Epithelial cell of proximal tubule (primary cell): Measurements from ENCODE around the gene SOAT2. TPM values are rescaled to one million over a fixed set of nuclear protein-coding genes. Genes with fewer than 3 reads are reported as not detected.

Source experiments
- DNase-seq: peaks from one replicate; pipeline ENCODE4 v3.0.0-alpha.2; 2011; ENCODE audit warnings: low read depth
- H3K4me3 ChIP-seq: 2 replicates; pipeline ENCODE4 v1.5.1; 2011; ENCODE audit warnings: low read depth, mild to moderate bottlenecking, low read length
- total RNA-seq: library from RNA; depleted of rRNA; stranded (reverse); fragments of >200 nt; gene quantifications from 2 replicates; pipeline ENCODE4 v1.2.3, GENCODE V29; 2015
- TF ChIP-seq, protein P1 (sequence below): conservative IDR thresholded peaks from 2 replicates; pipeline ENCODE4 v1.5.1; 2012; ENCODE audit warnings: low read depth, mild to moderate bottlenecking, low read length

SOAT2 gene
- total RNA-seq, 1 donor from 2014 or later, result not detected

DNA sequence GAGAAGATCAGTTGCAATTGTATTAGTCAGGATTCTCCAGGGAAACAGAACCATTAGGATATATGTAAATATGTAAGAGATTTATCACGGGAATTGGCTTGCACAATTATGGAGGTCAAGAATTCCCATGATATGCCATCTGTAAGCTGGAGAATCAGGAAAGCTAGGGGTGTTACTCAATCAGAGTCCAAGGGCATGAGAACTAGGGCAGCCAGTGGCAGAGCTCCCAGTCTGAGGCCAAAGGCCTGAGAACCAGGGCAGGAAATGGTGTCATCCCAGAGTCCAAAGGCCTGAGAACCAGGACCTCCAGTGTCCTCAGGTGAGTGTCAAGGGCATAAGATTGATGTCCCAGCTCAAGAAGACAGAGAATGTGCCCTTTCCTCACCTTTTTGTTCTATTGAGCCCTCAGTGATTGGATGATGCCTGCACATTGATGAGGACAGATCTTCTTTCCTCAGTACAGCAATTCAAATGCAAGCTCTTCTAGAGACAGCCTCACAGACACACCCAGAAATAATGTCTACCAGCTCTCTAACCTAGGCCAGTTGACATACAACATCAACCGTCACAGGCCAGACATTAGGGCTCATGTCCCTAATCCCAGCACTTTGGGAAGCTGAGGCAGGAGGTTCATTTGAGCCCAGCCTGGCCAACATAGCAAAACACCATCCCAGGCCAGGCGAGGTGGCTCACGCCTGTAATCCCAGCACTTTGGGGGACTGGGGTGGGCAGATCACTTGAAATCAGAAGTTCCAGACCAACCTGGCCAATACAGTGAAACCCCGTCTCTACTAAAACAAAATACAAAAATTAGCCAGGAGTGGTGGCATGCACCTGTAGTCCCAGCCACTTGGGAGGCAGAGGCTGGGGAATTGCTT, 42.3 kb downstream of the SOAT2 start:
- peak; percentile 23 for DNase-seq
- H3K4me3 ChIP-seq, result no peak overlapping the region
- TF ChIP-seq, protein P1, sequence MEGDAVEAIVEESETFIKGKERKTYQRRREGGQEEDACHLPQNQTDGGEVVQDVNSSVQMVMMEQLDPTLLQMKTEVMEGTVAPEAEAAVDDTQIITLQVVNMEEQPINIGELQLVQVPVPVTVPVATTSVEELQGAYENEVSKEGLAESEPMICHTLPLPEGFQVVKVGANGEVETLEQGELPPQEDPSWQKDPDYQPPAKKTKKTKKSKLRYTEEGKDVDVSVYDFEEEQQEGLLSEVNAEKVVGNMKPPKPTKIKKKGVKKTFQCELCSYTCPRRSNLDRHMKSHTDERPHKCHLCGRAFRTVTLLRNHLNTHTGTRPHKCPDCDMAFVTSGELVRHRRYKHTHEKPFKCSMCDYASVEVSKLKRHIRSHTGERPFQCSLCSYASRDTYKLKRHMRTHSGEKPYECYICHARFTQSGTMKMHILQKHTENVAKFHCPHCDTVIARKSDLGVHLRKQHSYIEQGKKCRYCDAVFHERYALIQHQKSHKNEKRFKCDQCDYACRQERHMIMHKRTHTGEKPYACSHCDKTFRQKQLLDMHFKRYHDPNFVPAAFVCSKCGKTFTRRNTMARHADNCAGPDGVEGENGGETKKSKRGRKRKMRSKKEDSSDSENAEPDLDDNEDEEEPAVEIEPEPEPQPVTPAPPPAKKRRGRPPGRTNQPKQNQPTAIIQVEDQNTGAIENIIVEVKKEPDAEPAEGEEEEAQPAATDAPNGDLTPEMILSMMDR, result no peak

DNA sequence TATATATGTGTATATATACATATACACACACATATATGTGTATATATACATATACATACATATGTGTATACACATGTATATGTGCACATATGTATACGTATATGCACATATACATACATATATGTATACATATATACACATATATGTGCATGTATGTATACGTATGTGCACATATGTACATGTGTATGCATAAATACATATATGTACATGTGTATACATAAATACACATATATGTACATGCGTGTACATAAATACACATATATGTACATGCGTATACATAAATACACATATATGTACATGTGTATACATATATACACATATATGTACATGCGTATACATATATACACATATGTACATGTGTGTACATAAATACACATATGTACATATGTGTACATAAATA, 43.9 kb downstream of the SOAT2 start:
- no peak for DNase-seq
- TF ChIP-seq, protein P1, result no peak
- H3K4me3 ChIP-seq, result no peak overlapping the region

DNA sequence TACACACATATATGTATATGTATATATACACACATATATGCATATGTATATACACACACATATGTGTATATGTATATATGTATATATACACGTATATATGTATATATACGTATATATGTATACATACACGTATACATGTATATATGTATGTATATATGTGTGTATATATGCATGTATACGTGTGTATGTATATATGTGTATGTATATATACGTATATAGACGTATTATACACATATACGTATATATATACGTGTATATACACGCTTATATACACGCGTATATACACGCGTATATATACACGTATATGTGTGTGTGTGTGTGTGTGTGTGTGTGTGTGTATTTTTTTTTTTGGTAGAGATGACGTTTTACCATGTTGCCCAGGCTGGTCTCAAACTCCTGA, 44.4 kb downstream of the SOAT2 start:
- TF ChIP-seq, protein P1, result no peak
- no peak for DNase-seq

DNA sequence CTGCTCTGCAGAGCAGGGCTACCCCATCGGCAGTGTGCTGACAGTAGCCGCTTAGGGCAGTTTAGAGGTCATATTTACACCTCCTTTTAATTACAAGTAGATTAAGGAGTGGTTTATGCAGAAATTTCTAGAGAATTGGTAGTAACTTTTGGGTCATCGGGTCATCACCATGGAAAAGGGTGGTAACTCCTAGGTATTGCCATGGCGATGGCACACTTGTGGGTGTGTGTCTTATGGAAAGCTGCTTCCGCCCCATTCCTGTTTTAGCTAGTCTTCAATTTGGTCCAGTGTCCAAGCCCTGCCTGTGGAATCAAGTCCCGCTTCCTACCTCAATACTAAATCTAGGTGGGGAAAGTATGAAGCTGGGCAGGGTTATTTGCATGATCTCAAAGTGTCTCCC, 47.8 kb downstream of the SOAT2 start:
- no peak for DNase-seq
- no peak overlapping the region for H3K4me3 ChIP-seq
- TF ChIP-seq, protein P1, result no peak

More for the DNA sequence above, 44.4 kb downstream of the SOAT2 start:
- no peak overlapping the region for H3K4me3 ChIP-seq

DNA sequence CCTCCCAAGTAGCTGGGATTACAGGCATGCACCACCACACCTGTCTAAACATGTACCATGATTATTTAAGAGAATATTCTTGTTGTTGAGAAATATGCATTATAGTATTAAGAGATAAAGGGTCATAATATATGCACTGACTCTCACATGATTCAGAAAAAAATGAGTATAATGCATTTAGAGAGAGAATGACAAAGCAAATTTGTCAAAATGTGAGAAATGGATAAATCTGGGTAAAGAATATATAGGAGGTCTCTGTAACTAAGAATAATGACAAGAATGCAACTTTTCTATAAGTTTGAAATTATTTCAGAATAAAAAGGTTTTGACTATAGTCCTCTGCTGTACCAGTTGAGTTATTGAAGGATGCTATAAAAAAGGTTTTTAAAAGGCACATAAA, 49.1 kb downstream of the SOAT2 start:
- no peak overlapping the region for H3K4me3 ChIP-seq
- TF ChIP-seq, protein P1, result no peak
- no peak for DNase-seq

DNA sequence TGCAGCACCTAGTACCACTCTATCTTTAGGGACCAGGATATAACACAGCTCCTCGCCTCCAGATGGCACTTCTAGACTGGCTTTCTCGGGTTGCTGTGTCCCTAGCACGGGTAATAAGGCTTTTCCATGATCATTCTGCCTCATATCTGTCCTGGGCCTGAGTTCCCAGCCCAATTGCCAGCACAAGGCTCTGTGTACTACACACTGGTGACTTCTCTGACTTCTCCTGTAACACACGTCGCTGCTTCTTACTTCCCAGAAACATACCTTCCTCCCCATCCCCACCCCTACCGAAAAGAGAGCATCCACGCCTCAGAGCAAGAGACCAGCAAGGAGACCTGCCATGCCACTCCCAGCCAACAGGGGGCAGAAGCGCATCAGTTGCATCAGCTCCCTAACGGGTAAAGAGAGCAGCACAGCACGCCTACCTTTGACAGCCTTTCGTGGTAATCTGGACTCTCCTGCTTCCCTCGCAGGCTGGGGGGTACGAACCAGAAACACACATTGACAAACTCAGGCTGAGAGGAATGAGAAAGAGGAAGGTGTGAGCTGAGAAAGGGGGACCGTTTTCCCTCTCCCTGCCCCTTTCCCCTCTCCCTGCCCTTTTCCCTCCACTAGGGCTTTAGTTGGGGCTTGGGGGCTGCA, 56.0 kb downstream of the SOAT2 start:
- TF ChIP-seq, protein P1, result peak; percentile 99
- H3K4me3 ChIP-seq, result no peak overlapping the region
- DNase-seq, result no peak
